NCI-H1417 treated with DMSO at 0.1 percent for 48 hours (cell line): ENCODE data around the gene CHD9.

Source experiments
- DNase-seq: peaks from one replicate; lab custom pipeline; 2025; lab: John Stamatoyannopoulos, UW

The CHD9 gene

GRCh38 chr16:53372992-53373871, 318.4 kb downstream of the CHD9 start:
- DNase-seq: no peak

GRCh38 chr16:53374800-53375199, 320.0 kb downstream of the CHD9 start:
- DNase-seq: no peak

- DNase-seq: no peak
These were observed 323.3 kb downstream of the CHD9 start for GRCh38 chr16:53378138-53378537.
